A673 (cell line): Measurements from ENCODE around the gene DSE. TPM values are rescaled to one million over a fixed set of nuclear protein-coding genes. Genes with fewer than 3 reads are reported as not detected.

Experiments
- BruUV-seq: library from RNA; stranded (reverse); fragments of 400-500 nt; replicated peaks from 2 replicates; lab custom pipeline; 2021; lab: Mats Ljungman, UMichigan
- CTCF ChIA-PET: fragments of 300-600 bp; sonication (Branson Sonifier 250); formaldehyde crosslinking; loops from one replicate; lab custom pipeline; 2022; ENCODE audit warnings: antibody characterized with exemption; lab: Charles Lee
- POLR2A ChIA-PET: fragments of 300-600 bp; sonication (Branson Sonifier 250); formaldehyde crosslinking; loops from one replicate; lab custom pipeline; 2022; ENCODE audit warnings: antibody characterized with exemption; ENCODE audit not compliant: low non-redundant PET; lab: Charles Lee
- DNase-seq: peaks from one replicate; pipeline ENCODE4 v3.0.0-alpha.2; 2015; ENCODE audit warnings: low spot score
- H3K27ac ChIP-seq: fragments of 200-600 bp; sonication (generic); 2 replicates; pipeline ENCODE4 v1.5.1; 2016; ENCODE audit warnings: mixed run types, low read depth, mild to moderate bottlenecking, mixed read lengths, antibody characterized with exemption, low read length; ENCODE audit not compliant: poor library complexity, severe bottlenecking
- H3K27me3 ChIP-seq: fragments of 200-600 bp; sonication (generic); replicated peaks from 2 replicates; pipeline ENCODE4 v1.6.1; 2017; ENCODE audit warnings: mixed run types, low read depth, mild to moderate bottlenecking, mixed read lengths, antibody characterized with exemption, low read length; ENCODE audit not compliant: insufficient read depth, poor library complexity
- H3K36me3 ChIP-seq: fragments of 200-600 bp; sonication (generic); 2 replicates; pipeline ENCODE4 v1.6.1; 2016; ENCODE audit warnings: mixed run types, mild to moderate bottlenecking, mixed read lengths, antibody characterized with exemption, low read length; ENCODE audit not compliant: insufficient read depth, poor library complexity, severe bottlenecking
- H3K4me1 ChIP-seq: fragments of 200-600 bp; sonication (generic); 2 replicates; pipeline ENCODE4 v1.6.1; 2017; ENCODE audit warnings: mixed run types, mild to moderate bottlenecking, mixed read lengths, antibody characterized with exemption, low read length; ENCODE audit not compliant: insufficient read depth, poor library complexity, severe bottlenecking
- H3K4me3 ChIP-seq: fragments of 200-600 bp; sonication (generic); 2 replicates; pipeline ENCODE4 v1.5.1; 2016; ENCODE audit warnings: low read depth, mixed run types, mild to moderate bottlenecking, mixed read lengths, low read length; ENCODE audit not compliant: poor library complexity, severe bottlenecking
- H3K9me3 ChIP-seq: fragments of 200-600 bp; sonication (generic); 2 replicates; pipeline ENCODE4 v1.6.1; 2016; ENCODE audit warnings: mixed run types, low read depth, mild to moderate bottlenecking, mixed read lengths, antibody characterized with exemption, low read length; ENCODE audit not compliant: poor library complexity, severe bottlenecking
- CTCF ChIP-seq: fragments of 300-800, 200-600 bp; sonication (generic); conservative IDR thresholded peaks from 2 replicates; pipeline ENCODE4 v1.5.1; 2017; ENCODE audit warnings: low read depth, mild to moderate bottlenecking, antibody characterized with exemption, low read length, moderate library complexity, mixed read lengths
- EZH2 ChIP-seq: fragments of 200-600 bp; sonication (generic); IDR thresholded peaks from 2 replicates; pipeline ENCODE4 v1.6.1; 2017; ENCODE audit warnings: borderline replicate concordance, low read depth, mild to moderate bottlenecking, mixed read lengths, antibody characterized with exemption, low read length; ENCODE audit not compliant: poor library complexity, severe bottlenecking
- intact Hi-C: fragments of 100-400 bp; cut with micrococcal nuclease; formaldehyde crosslinking; loops from one replicate; pipeline ENCODE4 v1.10.0; 2022; ENCODE audit not compliant: unreplicated experiment
- total RNA-seq: library from RNA; stranded (reverse); gene quantifications from 2 replicates; pipeline ENCODE4 v1.2.3, GENCODE V29; 2021

Gene DSE
- total RNA-seq, 1 experiment from 2014 or later, result 31.4 TPM

GRCh38 chr6:116379764-116380163 lies 9.0 kb downstream of the DSE start:
- no peaks in the 10 kb centered on the region for H3K36me3 ChIP-seq
- H3K4me1 ChIP-seq, result peaks cover 27% of the 10 kb centered on the region
- no peak overlapping the region for H3K4me3 ChIP-seq
- no peaks in the 10 kb centered on the region for H3K9me3 ChIP-seq
- intact Hi-C loops, result no loop called here
- H3K27ac ChIP-seq, result no peak overlapping the region
- H3K27me3 ChIP-seq, result no peaks in the 10 kb centered on the region
- POLR2A ChIA-PET, result no interaction called here
- no peak for TF ChIP-seq CTCF
- no peak for TF ChIP-seq EZH2
- BruUV-seq, result no TSS peak
- DNase-seq, result no peak
- CTCF ChIA-PET, result no interaction called here

- BruUV-seq, result no TSS peak
- no peak overlapping the region for H3K27ac ChIP-seq
- TF ChIP-seq CTCF (no peak), EZH2 (no peak)
- no peaks in the 10 kb centered on the region for H3K27me3 ChIP-seq
- H3K9me3 ChIP-seq, result no peaks in the 10 kb centered on the region
- DNase-seq, result no peak
- intact Hi-C loops, result no loop called here
- H3K4me1 ChIP-seq, result peaks cover 27% of the 10 kb centered on the region
- CTCF ChIA-PET, result no interaction called here
- H3K4me3 ChIP-seq, result no peak overlapping the region
- POLR2A ChIA-PET, result no interaction called here
- H3K36me3 ChIP-seq, result no peaks in the 10 kb centered on the region
Observed at GRCh38 chr6:116380346-116380745, 9.6 kb downstream of the DSE start.

GRCh38 chr6:116381000-116381399 lies 10.3 kb downstream of the DSE start:
- ChIA-PET CTCF (interaction anchor here (0.6 kb wide), 1 partner anchor 53 kb away, joined by 7 read pairs; no protein-coding TSS in a partner anchor), POLR2A (no interaction called here)
- intact Hi-C loops, result no loop called here
- Histone ChIP-seq H3K4me1 (peaks cover 31% of the 10 kb centered on the region), H3K9me3 (no peaks in the 10 kb centered on the region), H3K36me3 (no peaks in the 10 kb centered on the region), H3K4me3 (no peak overlapping the region), H3K27ac (no peak overlapping the region), H3K27me3 (no peaks in the 10 kb centered on the region)
- BruUV-seq, result no TSS peak
- no peak for TF ChIP-seq CTCF
- peak; percentile 31 for DNase-seq
